HCT116 (cell line): Measurements from ENCODE around the gene EIF3F. TPM values are rescaled to one million over a fixed set of nuclear protein-coding genes. Genes with fewer than 3 reads are reported as not detected.

Source experiments
- ATAC-seq: fragments of 200-7000 bp; cut with Tn5 transposase; 2 replicates; pipeline ENCODE4 v1.9.1; 2020; ENCODE audit warnings: mild to moderate bottlenecking, moderate library complexity
- BruUV-seq: library from RNA; stranded (reverse); fragments of 400-500 nt; replicated peaks from 2 replicates; lab custom pipeline; 2021; lab: Mats Ljungman, UMichigan
- CTCF ChIA-PET: fragments of 300-600 bp; sonication (Branson Sonifier 250); formaldehyde crosslinking; loops from one replicate; lab custom pipeline; 2021; ENCODE audit warnings: antibody characterized with exemption; lab: Charles Lee
- POLR2A ChIA-PET: fragments of 300-600, 350-600 bp; sonication (Branson Sonifier 250); formaldehyde crosslinking; loops from one replicate; lab custom pipeline; 2021; ENCODE audit warnings: antibody characterized with exemption; lab: Charles Lee
- RAD21 ChIA-PET, 2 experiments: fragments of 300-600 bp; sonication (Branson Sonifier 250); formaldehyde crosslinking; loops; one replicate each; lab custom pipeline; 2023; ENCODE audit warnings: low total read pairs in 2 of 2; ENCODE audit not compliant: uncharacterized antibody in 2 of 2, unreplicated experiment in 2 of 2, low non-redundant PET in 1 of 2; lab: Charles Lee
- DNase-seq: peaks from one replicate; pipeline ENCODE4 v3.0.0-alpha.2; 2010; ENCODE audit warnings: low read depth, low spot score
- H2AFZ ChIP-seq: fragments of 200-600 bp; shearing (Covaris generic), sonication (generic); 2 replicates; pipeline ENCODE4 v1.6.1; 2017; ENCODE audit warnings: low read depth, mixed run types, mixed read lengths, antibody characterized with exemption, low read length; ENCODE audit not compliant: poor library complexity, severe bottlenecking
- H3K27ac ChIP-seq: 2 replicates; pipeline ENCODE4 v1.5.1; 2012; ENCODE audit warnings: low read depth, low read length
- H3K27me3 ChIP-seq: fragments of 200-600 bp; sonication (generic); 2 replicates; pipeline ENCODE4 v1.6.1; 2016; ENCODE audit warnings: mixed run types, low read length, mixed read lengths; ENCODE audit not compliant: insufficient read depth
- H3K36me3 ChIP-seq, 2 experiments: fragments of 200-500 bp in 1 of 2; fragments of 200-600 bp in 1 of 2; sonication (Bioruptor generic) in 1 of 2; sonication (generic) in 1 of 2; 2 replicates each; pipeline versions ENCODE4 v1.5.1 to v1.6.1; 2014 to 2016; ENCODE audit warnings: low read length in 2 of 2, inconsistent platforms in 1 of 2, mixed read lengths in 1 of 2, mixed run types in 1 of 2; ENCODE audit not compliant: insufficient read depth in 2 of 2, control insufficient read depth in 1 of 2
- H3K4me1 ChIP-seq, 2 experiments: fragments of 200-600 bp in 1 of 2; sonication (generic) in 1 of 2; 2 replicates each; pipeline versions ENCODE4 v1.5.1 to v1.6.1; 2012 to 2017; ENCODE audit warnings: low read length in 2 of 2, inconsistent platforms in 1 of 2, mild to moderate bottlenecking in 1 of 2, mixed read lengths in 1 of 2, mixed run types in 1 of 2, moderate library complexity in 1 of 2; ENCODE audit not compliant: insufficient read depth in 2 of 2, control insufficient read depth in 1 of 2
- H3K4me2 ChIP-seq: fragments of 200-600 bp; sonication (generic); 2 replicates; pipeline ENCODE4 v1.6.1; 2017; ENCODE audit warnings: mixed run types, low read length, mixed read lengths
- H3K4me3 ChIP-seq, 2 experiments: fragments of 200-600 bp in 1 of 2; sonication (generic) in 1 of 2; replicated peaks in 1 of 2; 2 replicates each; pipeline ENCODE4 v1.5.1; 2011 to 2016; ENCODE audit warnings: low read length in 2 of 2, control low read depth in 1 of 2, low read depth in 1 of 2, mild to moderate bottlenecking in 1 of 2, mixed read lengths in 1 of 2, mixed run types in 1 of 2
- H3K79me2 ChIP-seq: fragments of 200-600 bp; sonication (generic); 2 replicates; pipeline ENCODE4 v1.6.1; 2017; ENCODE audit warnings: mild to moderate bottlenecking, mixed run types, low read length, moderate library complexity, mixed read lengths; ENCODE audit not compliant: insufficient read depth
- H3K9ac ChIP-seq: fragments of 200-600 bp; sonication (generic); 2 replicates; pipeline ENCODE4 v1.6.1; 2016; ENCODE audit warnings: low read length, mixed read lengths
- H3K9me2 ChIP-seq: fragments of 200-600 bp; sonication (generic), shearing (Covaris generic); 2 replicates; pipeline ENCODE4 v1.6.1; 2017; ENCODE audit warnings: mixed run types, mild to moderate bottlenecking, moderate library complexity; ENCODE audit not compliant: insufficient read depth
- H3K9me3 ChIP-seq, 2 experiments: fragments of 200-500 bp in 1 of 2; fragments of 200-600 bp in 1 of 2; sonication (Bioruptor generic) in 1 of 2; sonication (generic) in 1 of 2; 2 replicates each; pipeline ENCODE4 v1.6.1; 2014 to 2017; ENCODE audit warnings: low read length in 2 of 2, mixed read lengths in 2 of 2, inconsistent platforms in 1 of 2, low read depth in 1 of 2, mild to moderate bottlenecking in 1 of 2, mixed run types in 1 of 2, moderate library complexity in 1 of 2; ENCODE audit not compliant: control insufficient read depth in 1 of 2, insufficient read depth in 1 of 2
- H4K20me1 ChIP-seq: fragments of 200-600 bp; sonication (generic), shearing (Covaris generic); 2 replicates; pipeline ENCODE4 v1.6.1; 2017; ENCODE audit warnings: mixed run types, mild to moderate bottlenecking, moderate library complexity; ENCODE audit not compliant: insufficient read depth
- CBX3 ChIP-seq: IDR thresholded peaks from 2 replicates; pipeline ENCODE4 v1.6.1; 2012; ENCODE audit warnings: low read depth
- CEBPB ChIP-seq: IDR thresholded peaks from 2 replicates; pipeline ENCODE4 v1.6.1; 2012; ENCODE audit warnings: low read depth
- EGR1 ChIP-seq: IDR thresholded peaks from 2 replicates; pipeline ENCODE4 v1.6.1; 2012; ENCODE audit warnings: low read depth
- ELF1 ChIP-seq: IDR thresholded peaks from 2 replicates; pipeline ENCODE4 v1.6.1; 2012; ENCODE audit warnings: low read depth, borderline replicate concordance
- EZH2phosphoT487 ChIP-seq: fragments of 200-600 bp; IDR thresholded peaks from 2 replicates; pipeline ENCODE4 v1.6.1; 2018; ENCODE audit warnings: antibody characterized with exemption, borderline replicate concordance
- FOSL1 ChIP-seq: IDR thresholded peaks from 2 replicates; pipeline ENCODE4 v1.6.1; 2012; ENCODE audit warnings: low read depth
- MAX ChIP-seq: IDR thresholded peaks from 2 replicates; pipeline ENCODE4 v1.6.1; 2012
- POLR2A ChIP-seq: IDR thresholded peaks from 2 replicates; pipeline ENCODE4 v1.7.0; 2011; ENCODE audit warnings: borderline replicate concordance; ENCODE audit not compliant: insufficient read depth, insufficient read length; ENCODE audit errors: extremely low read depth
- POLR2AphosphoS5 ChIP-seq: IDR thresholded peaks from 2 replicates; pipeline ENCODE4 v1.6.1; 2011; ENCODE audit warnings: mild to moderate bottlenecking, low read depth, low read length, moderate library complexity
- SP1 ChIP-seq: IDR thresholded peaks from 2 replicates; pipeline ENCODE4 v1.6.1; 2012; ENCODE audit warnings: low read depth
- TCF7L2 ChIP-seq: IDR thresholded peaks from 2 replicates; pipeline ENCODE4 v1.7.0; 2011; ENCODE audit warnings: borderline replicate concordance, inconsistent platforms; ENCODE audit not compliant: insufficient read depth, insufficient read length; ENCODE audit errors: extremely low read depth
- YY1 ChIP-seq: IDR thresholded peaks from 2 replicates; pipeline ENCODE4 v1.6.1; 2011; ENCODE audit warnings: low read length, low read depth, moderate library complexity, mild to moderate bottlenecking; ENCODE audit not compliant: insufficient replicate concordance; ENCODE audit errors: extremely low read depth
- ZFX ChIP-seq: fragments of 450-650 bp; IDR thresholded peaks from 2 replicates; pipeline ENCODE4 v1.6.1; 2017
- ZNF274 ChIP-seq: fragments of 200-500 bp; sonication (Bioruptor generic); IDR thresholded peaks from 2 replicates; pipeline ENCODE4 v1.6.1; 2014; ENCODE audit warnings: mild to moderate bottlenecking, low read depth, low read length, inconsistent platforms
- intact Hi-C: fragments of 100-400 bp; cut with micrococcal nuclease; formaldehyde crosslinking; loops from 2 replicates; pipeline ENCODE4 v1.10.0; 2022
- total RNA-seq: library from RNA; stranded (reverse); gene quantifications from one replicate; pipeline ENCODE4 v1.2.1, GENCODE V29; 2021; ENCODE audit not compliant: unreplicated experiment
- TF ChIP-seq, protein P1 (sequence below): IDR thresholded peaks from 2 replicates; pipeline ENCODE4 v1.6.1; 2012
- TF ChIP-seq, protein P2 (sequence below): IDR thresholded peaks from 2 replicates; pipeline ENCODE4 v1.6.1; 2012; ENCODE audit warnings: low read depth
- TF ChIP-seq, protein P3 (sequence below): IDR thresholded peaks from 2 replicates; pipeline ENCODE4 v1.6.1; 2011; ENCODE audit warnings: mild to moderate bottlenecking, low read length, moderate library complexity; ENCODE audit not compliant: insufficient replicate concordance; ENCODE audit errors: extremely low read depth

EIF3F gene
- total RNA-seq, 1 experiment from 2014 or later, result 313 TPM

GRCh38 chr11:7974668-7975067 is 12.5 kb upstream of the EIF3F start:
- Histone ChIP-seq H3K27ac (no peak overlapping the region), H3K4me3 (no peak overlapping the region), H3K4me2 (no peak overlapping the region), H4K20me1 (no peaks in the 10 kb centered on the region), H3K36me3 (no peaks in the 10 kb centered on the region), H3K9ac (no peak overlapping the region), H3K9me3 (no peaks in the 10 kb centered on the region), H3K9me2 (no peaks in the 10 kb centered on the region), H3K4me1 (no peaks in the 10 kb centered on the region), H3K27me3 (0 out of 2 replicates have a peak, but pooled peaks cover 15% of the 10 kb centered on the region), H2AFZ (no peak overlapping the region), H3K79me2 (no peaks in the 10 kb centered on the region)
- intact Hi-C loops, result no loop called here
- no TSS peak for BruUV-seq
- TF ChIP-seq EGR1 (no peak), YY1 (no peak), EZH2phosphoT487 (no peak), SP1 (no peak), TCF7L2 (no peak), POLR2AphosphoS5 (no peak), ELF1 (no peak), POLR2A (no peak), CEBPB (no peak), MAX (no peak), FOSL1 (no peak), CBX3 (no peak), ZFX (no peak), ZNF274 (no peak)
- TF ChIP-seq, protein P1, sequence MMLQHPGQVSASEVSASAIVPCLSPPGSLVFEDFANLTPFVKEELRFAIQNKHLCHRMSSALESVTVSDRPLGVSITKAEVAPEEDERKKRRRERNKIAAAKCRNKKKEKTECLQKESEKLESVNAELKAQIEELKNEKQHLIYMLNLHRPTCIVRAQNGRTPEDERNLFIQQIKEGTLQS, result no peak
- TF ChIP-seq, protein P2, sequence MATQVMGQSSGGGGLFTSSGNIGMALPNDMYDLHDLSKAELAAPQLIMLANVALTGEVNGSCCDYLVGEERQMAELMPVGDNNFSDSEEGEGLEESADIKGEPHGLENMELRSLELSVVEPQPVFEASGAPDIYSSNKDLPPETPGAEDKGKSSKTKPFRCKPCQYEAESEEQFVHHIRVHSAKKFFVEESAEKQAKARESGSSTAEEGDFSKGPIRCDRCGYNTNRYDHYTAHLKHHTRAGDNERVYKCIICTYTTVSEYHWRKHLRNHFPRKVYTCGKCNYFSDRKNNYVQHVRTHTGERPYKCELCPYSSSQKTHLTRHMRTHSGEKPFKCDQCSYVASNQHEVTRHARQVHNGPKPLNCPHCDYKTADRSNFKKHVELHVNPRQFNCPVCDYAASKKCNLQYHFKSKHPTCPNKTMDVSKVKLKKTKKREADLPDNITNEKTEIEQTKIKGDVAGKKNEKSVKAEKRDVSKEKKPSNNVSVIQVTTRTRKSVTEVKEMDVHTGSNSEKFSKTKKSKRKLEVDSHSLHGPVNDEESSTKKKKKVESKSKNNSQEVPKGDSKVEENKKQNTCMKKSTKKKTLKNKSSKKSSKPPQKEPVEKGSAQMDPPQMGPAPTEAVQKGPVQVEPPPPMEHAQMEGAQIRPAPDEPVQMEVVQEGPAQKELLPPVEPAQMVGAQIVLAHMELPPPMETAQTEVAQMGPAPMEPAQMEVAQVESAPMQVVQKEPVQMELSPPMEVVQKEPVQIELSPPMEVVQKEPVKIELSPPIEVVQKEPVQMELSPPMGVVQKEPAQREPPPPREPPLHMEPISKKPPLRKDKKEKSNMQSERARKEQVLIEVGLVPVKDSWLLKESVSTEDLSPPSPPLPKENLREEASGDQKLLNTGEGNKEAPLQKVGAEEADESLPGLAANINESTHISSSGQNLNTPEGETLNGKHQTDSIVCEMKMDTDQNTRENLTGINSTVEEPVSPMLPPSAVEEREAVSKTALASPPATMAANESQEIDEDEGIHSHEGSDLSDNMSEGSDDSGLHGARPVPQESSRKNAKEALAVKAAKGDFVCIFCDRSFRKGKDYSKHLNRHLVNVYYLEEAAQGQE, result no peak
- TF ChIP-seq, protein P3, sequence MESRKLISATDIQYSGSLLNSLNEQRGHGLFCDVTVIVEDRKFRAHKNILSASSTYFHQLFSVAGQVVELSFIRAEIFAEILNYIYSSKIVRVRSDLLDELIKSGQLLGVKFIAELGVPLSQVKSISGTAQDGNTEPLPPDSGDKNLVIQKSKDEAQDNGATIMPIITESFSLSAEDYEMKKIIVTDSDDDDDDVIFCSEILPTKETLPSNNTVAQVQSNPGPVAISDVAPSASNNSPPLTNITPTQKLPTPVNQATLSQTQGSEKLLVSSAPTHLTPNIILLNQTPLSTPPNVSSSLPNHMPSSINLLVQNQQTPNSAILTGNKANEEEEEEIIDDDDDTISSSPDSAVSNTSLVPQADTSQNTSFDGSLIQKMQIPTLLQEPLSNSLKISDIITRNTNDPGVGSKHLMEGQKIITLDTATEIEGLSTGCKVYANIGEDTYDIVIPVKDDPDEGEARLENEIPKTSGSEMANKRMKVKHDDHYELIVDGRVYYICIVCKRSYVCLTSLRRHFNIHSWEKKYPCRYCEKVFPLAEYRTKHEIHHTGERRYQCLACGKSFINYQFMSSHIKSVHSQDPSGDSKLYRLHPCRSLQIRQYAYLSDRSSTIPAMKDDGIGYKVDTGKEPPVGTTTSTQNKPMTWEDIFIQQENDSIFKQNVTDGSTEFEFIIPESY, result no peak
- DNase-seq (no peak), ATAC-seq (no peak)
- RAD21 ChIA-PET, result no interaction called here
- CTCF ChIA-PET, result interaction anchor here (1.3 kb wide), 1 partner anchor 12 kb away, joined by 3 read pairs; the partner anchor contains the start of gene EIF3F
- POLR2A ChIA-PET, result no interaction called here
